ENCODE measurements around the gene WASL.
"Not testable (repeated sequence)": the region's sequence is repeated elsewhere in the genome, so short reads cannot be mapped to it uniquely, and the experiment has no call there.

The WASL gene

GRCh38 chr7:123732413-123733091 lies 16.3 kb downstream of the WASL start:
- DNase-seq (ENCODE audit: low read depth), result no peak

DNA sequence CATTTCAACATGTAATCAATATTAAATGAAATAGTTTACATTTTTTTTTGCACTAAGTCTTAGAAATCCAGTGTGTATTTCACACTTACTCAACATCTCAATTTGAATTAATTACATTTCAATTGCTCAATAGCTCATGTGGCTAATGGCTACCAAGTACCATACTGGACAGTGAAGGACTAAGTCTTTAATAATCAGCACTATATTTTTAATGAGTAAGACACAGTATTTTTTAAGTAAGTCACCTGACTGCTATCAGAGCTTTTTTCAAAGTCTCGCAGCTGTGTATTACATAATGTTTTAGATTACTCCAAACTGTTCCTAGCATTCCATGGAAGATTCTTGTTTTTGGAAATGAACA lies 19.6 kb downstream of the WASL start:
- DNase-seq (ENCODE audit: low read depth), result no peak

GRCh38 chr7:123727071-123727837 lies 21.5 kb downstream of the WASL start:
- no peak for DNase-seq (ENCODE audit: low read depth)

GRCh38 chr7:123725586-123726171 lies 23.1 kb downstream of the WASL start:
- no peak for DNase-seq (ENCODE audit: low read depth)

DNA sequence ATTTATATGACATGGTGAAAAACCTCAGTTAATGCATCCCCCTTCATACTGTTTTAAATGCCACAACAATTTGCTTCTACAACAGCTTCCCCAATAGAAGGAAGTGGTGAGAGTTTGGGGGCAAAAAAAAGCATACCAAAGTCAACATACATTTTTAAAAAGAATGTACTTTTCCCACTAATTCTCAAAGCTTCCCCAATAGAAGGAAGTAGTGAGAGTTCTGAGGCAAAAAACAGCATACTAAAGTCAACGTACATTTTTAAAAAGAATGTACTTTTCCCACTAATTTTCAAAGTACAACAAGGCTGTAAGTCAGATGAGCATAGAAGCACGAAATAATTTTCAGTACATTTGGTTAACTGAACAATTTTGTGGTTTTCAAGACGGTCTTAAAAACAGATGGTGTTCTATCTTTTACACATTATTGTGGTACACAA lies 24.0 kb downstream of the WASL start:
- no peak for DNase-seq (ENCODE audit: low read depth)

GRCh38 chr7:123723913-123724312 lies 24.9 kb downstream of the WASL start:
- no peak for DNase-seq (ENCODE audit: low read depth)

DNA sequence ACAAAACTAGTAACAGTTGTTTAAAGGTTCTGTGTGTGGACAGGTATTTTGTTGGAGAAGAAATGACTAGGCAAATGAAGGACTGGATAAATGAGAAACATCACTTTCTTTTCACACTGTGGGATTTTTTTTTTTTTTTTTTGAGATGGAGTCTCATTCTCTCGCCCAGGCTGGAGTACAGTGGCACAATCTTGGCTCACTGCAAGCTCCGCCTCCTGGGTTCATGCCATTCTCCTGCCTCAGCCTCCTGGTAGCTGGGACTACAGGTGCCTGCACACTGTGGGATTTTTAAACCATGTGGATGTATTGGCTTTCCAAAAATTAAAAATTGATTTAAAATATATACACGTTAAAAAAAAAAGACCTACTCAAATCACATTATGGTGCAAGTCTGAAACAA lies 28.3 kb downstream of the WASL start:
- not testable (repeated sequence) for DNase-seq (ENCODE audit: low read depth)

GRCh38 chr7:123719197-123719721 lies 29.5 kb downstream of the WASL start:
- DNase-seq (ENCODE audit: low read depth), result no peak

DNA sequence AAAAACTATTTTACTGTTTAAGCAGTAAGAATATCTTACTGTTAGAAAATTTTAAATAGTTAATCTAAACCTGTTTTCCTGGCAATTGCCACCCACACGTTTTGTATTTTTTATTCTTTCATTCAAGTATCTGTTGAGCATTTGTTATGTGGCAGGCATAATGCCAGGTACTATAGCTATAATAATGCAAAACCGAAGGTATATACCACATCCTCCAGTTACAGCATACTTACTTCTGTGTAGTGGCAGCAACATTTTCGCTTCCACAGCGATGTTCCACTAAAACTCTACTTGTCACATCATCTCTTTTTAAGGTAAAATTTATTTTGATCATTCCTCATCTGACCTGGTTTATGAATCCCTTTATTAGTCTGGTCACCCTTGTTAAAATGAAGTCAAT lies 30.0 kb downstream of the WASL start:
- DNase-seq (ENCODE audit: low read depth), result no peak

- DNase-seq (ENCODE audit: low read depth), result no peak
These were observed 31.1 kb downstream of the WASL start for GRCh38 chr7:123717689-123718088.

DNA sequence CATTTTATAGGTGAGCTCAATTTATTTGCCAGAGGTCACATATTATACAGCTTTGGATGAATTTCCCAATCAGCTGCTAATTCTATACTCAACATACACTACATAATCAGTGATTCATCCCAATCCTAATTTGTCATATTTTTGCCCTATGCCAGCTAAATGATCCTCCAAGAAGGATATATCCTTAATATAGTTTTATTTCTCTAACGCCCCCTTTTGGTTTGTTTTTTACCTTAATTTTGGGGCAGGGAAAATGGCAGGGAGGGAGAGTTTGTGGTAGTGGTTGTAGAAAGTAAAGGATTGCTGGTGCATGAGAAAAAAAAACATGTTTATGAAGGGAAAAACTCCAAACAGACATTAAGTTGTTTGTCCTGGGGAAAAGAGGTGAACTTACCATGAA lies 31.9 kb downstream of the WASL start:
- no peak for DNase-seq (ENCODE audit: low read depth)

- no peak for DNase-seq (ENCODE audit: low read depth)
These were observed 33.0 kb downstream of the WASL start for GRCh38 chr7:123715799-123716198.

DNA sequence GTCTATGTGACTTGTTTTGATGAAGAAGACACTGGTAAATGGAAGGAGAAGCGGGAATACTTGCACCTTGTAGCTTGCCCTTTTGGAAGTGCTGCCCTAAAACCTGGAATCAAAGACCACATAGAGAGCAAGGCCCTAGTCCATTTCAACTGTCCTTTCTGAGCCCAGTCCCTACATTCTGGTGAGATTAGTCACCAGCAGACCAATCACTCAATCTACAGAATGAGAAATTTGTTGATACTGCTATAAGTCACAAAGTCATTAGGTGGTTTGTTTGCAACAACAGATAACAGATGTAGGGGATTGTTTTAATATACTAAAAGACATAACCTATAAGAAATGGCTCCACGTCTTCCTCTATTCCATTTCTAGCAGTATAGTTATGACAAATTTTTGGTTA lies 33.6 kb downstream of the WASL start:
- no peak for DNase-seq (ENCODE audit: low read depth)

GRCh38 chr7:123714296-123715080 lies 34.3 kb downstream of the WASL start:
- DNase-seq (ENCODE audit: low read depth), result no peak

- no peak for DNase-seq (ENCODE audit: low read depth)
These were observed 36.2 kb downstream of the WASL start for GRCh38 chr7:123712619-123713018.

GRCh38 chr7:123711832-123712293 lies 36.9 kb downstream of the WASL start:
- no peak for DNase-seq (ENCODE audit: low read depth)

- no peak for DNase-seq (ENCODE audit: low read depth)
These were observed 38.1 kb downstream of the WASL start for GRCh38 chr7:123710683-123711082.

DNA sequence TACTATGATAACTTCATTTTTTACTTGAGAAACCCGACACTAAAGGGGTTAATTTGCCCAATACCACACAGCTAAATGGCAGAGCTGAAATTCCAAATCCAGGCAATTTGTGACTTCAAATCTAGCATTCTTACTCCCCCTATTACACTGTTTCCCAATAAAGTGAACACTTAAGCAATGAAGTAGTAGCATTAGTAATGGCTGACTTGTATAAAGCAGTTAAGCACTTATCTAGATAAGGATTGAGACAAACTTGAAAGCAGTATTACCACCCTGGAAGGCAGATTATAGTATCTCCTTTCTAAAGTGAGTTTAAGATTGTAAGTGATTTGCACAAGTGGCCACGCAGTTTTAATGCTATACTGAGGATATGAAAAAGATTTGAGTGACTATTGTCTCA lies 39.3 kb downstream of the WASL start:
- DNase-seq (ENCODE audit: low read depth), result no peak

GRCh38 chr7:123705211-123705901 lies 43.4 kb downstream of the WASL start:
- DNase-seq (ENCODE audit: low read depth), result no peak

DNA sequence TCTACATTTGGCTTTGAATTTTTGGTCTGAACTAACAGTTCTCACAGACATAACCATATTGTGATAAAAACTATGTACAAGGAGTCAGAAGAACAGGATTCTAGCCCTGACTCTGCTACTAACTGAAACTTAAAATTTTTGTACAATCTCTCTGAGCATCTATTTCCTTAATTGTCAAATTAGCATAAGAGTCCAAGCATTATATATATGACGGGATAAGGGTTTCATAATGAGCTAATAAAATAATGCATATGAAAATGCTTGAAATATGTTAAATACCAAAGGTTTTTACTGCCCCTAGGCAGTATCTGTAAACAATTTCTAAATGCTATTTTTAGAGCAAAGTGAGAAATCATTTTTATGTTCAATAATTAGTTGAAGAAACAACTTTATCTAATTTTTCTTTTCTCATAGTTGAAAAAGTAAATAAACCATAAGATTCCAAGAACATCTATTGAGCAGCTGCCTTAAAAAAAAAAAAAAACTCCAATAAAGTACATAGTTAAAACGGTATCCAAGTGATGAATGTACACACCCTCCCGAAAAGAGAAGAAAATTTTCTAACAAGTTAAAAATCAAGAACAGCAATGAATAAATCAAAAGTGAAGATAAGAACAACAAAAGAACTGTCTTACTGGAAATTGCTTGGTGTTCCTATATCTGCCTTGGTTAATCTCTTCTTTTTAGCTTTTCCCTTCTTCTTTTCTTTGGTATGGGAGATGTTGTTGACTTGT lies 52.7 kb downstream of the WASL start:
- DNase-seq (ENCODE audit: low read depth), result no peak

DNA sequence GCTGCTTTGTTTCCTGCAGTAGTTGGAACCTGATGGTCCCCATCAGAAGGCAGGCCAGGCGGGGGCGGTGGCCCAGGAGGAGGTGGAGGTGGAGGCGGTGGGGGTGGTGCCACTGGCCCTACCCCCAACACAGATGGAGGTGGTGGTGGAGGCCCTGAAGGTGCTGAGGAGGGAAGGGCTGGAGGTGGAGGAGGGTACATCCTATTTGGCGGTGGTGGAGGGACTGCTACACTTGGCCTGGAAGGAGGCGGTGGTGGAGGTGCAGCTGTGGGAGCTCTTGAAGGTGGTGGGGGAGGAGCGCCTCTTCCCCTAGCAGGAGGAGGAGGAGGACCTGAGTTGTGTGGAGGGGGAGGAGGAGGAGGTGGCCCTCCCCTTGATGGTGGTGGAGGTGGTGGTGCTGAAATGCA lies 56.3 kb downstream of the WASL start:
- DNase-seq (ENCODE audit: low read depth), result no peak
